ENCODE measurements around the gene DNAJB9. TPM values are rescaled to one million over a fixed set of nuclear protein-coding genes. Genes with fewer than 3 reads are reported as not detected.

DNAJB9 gene
- total RNA-seq, 1 donor from 2014 or later, result 31.3 TPM

- no peak for DNase-seq (ENCODE audit: low spot score)
Observed at GRCh38 chr7:108605559-108606201, 36.0 kb downstream of the DNAJB9 start.

- DNase-seq (ENCODE audit: low spot score), result no peak
Observed at GRCh38 chr7:108609643-108610042, 40.0 kb downstream of the DNAJB9 start.

DNA sequence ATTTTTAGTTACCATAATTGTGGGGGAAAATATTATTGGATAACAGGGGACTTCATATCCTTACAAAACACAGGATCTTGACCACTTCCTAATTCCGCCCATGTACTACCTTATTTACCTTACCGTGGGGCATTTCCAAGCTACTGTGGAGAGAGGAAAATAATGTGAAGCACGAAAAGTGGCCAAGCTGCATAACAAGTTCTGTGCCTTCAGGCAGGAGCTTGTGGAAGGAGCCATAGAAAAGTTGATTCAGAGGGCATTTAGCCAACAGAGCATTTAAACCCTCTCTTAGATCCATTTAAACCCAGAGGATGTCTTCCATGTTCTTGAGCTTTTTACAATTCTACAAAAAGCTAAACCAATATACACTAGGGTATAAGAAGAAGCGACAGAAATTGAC is 41.6 kb downstream of the DNAJB9 start:
- no peak for DNase-seq (ENCODE audit: low spot score)

GRCh38 chr7:108613147-108613948 is 43.7 kb downstream of the DNAJB9 start:
- DNase-seq (ENCODE audit: low spot score), result no peak

GRCh38 chr7:108613949-108614381 is 44.3 kb downstream of the DNAJB9 start:
- DNase-seq (ENCODE audit: low spot score), result no peak

DNA sequence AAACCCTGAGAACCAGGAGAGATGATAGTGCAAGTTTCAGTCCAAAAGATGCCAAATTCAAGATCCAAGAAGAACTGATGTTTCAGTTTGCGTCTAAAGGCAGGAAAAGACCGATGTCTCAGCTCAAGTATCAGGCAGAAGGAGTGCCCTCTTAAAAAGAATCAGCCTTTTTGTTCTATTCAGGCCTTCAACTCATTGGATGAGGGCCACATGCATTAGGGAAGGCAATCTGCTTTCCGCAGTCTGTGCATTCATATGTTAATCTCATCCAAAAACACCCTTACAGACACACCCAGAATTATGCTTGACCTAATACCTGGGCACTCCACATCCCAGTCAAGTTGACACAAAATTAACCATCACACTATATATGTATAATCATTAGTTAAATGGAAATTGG is 45.2 kb downstream of the DNAJB9 start:
- DNase-seq (ENCODE audit: low spot score), result no peak

- no peak for DNase-seq (ENCODE audit: low spot score)
Observed at GRCh38 chr7:108618056-108618455, 48.4 kb downstream of the DNAJB9 start.

GRCh38 chr7:108623220-108623619 is 53.5 kb downstream of the DNAJB9 start:
- no peak for DNase-seq (ENCODE audit: low spot score)

Other genes with a start within 250 kb of the DNAJB9 start
- gene NRCAM, start 113.4 kb upstream of the DNAJB9 start, total RNA-seq, result 38.2 TPM
- 22.6 TPM for gene PNPLA8, start 43.7 kb upstream of the DNAJB9 start, total RNA-seq
- 23.2 TPM for gene THAP5, start 168 bp upstream of the DNAJB9 start, total RNA-seq

Data from mucosa of gallbladder (tissue), 1 donor.